HEK293 (cell line): ENCODE results near the gene NAGPA.

Experiments used
- CTCF ChIP-seq: fragments of 450-650 bp; formaldehyde crosslinking; IDR thresholded peaks from 2 replicates; pipeline ENCODE4 v1.5.1; 2016; ENCODE audit warnings: missing biosample characterization, missing genetic modification characterization
- SP3 ChIP-seq: fragments of 450-650 bp; formaldehyde crosslinking; IDR thresholded peaks from 2 replicates; pipeline ENCODE4 v1.5.1; 2016; ENCODE audit warnings: missing biosample characterization, missing genetic modification characterization
- ZNF175 ChIP-seq: fragments of 450-650 bp; formaldehyde crosslinking; IDR thresholded peaks from 2 replicates; pipeline ENCODE4 v1.5.1; 2016; ENCODE audit warnings: missing biosample characterization, missing genetic modification characterization

GRCh38 chr16:5003211-5003610, 30.5 kb downstream of the NAGPA start:
- TF ChIP-seq ZNF175 (no peak), SP3 (tag by site-specific recombination) (no peak), CTCF (tag by site-specific recombination) (no peak)
